ENCODE results near the gene TP53RK. TPM values are rescaled to one million over a fixed set of nuclear protein-coding genes. Genes with fewer than 3 reads are reported as not detected.

TP53RK gene
- total RNA-seq, 1 donor from 2014 or later = 12.0 TPM

DNA sequence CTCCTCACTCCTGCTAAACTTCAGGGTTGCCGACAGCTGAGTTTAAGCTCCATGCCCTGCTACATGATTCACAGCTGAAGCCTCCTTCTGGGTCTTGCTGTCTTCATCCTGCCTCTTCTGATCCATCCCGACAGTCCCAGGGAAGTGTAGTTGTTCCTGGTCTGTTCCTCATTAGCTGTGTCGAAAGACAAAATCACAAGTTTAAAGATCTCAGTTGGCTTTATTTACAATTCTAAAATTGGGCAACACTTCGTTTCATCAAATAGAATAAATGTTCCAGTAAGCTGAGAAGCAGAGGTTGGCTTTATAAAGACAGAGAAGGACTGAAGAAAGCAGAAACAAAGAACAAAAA is 16.1 kb upstream of the TP53RK start:
- no peak overlapping the region for H3K4me3 Mint-ChIP-seq (ENCODE audit: unreplicated experiment)
- no peak for DNase-seq (ENCODE audit: low spot score)
- H3K27ac Mint-ChIP-seq (ENCODE audit: unreplicated experiment) = no peak overlapping the region
- peaks cover 4% of the 10 kb centered on the region for H3K36me3 Mint-ChIP-seq (ENCODE audit: low read depth)
- no peaks in the 10 kb centered on the region for H3K27me3 Mint-ChIP-seq (ENCODE audit: low read depth)
- no peak for TF ChIP-seq CTCF (IDR thresholded peaks at IDR 0.05)
- H3K4me1 Mint-ChIP-seq (ENCODE audit: low read depth) = peaks cover 12% of the 10 kb centered on the region
- peaks cover 4% of the 10 kb centered on the region for H3K9me3 Mint-ChIP-seq (ENCODE audit: low read depth)

DNA sequence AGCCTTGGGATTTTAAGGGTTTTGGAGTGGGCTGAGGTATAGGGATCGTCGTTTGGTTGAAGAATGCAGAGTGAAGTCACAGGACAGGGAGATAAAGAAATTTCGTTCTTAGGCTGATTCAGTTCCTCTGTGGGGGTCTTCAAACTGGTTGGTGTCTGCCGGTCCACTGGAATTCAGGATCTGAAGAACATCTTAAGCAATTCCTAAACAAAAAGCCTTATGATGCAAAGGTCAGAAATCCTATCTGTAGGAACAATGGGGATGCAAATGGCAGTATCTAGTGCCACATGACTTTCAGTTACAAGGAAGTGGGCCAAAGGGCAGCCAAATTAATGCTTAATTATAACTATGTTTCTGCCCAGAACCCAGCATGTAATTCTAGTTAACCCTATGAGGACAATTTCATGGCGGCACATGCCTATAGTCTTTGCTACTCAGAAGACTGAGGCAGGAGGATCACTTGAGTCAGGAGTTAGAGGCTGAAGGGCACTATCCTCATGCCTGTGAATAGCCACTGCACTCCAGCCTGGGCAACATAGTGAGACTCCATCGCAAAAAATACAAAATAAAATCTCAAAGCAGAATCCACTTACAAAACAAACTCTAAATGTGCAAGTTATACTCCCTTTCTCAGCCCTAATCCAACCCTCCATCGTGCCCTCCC is 15.6 kb upstream of the TP53RK start:
- Mint-ChIP-seq H3K36me3 (ENCODE audit: low read depth) (peaks cover 3% of the 10 kb centered on the region), H3K27me3 (ENCODE audit: low read depth) (no peaks in the 10 kb centered on the region), H3K4me3 (ENCODE audit: unreplicated experiment) (no peak overlapping the region), H3K4me1 (ENCODE audit: low read depth) (peaks cover 7% of the 10 kb centered on the region), H3K27ac (ENCODE audit: unreplicated experiment) (no peak overlapping the region), H3K9me3 (ENCODE audit: low read depth) (peaks cover 4% of the 10 kb centered on the region)
- TF ChIP-seq CTCF (IDR thresholded peaks at IDR 0.05) = no peak
- no peak for DNase-seq (ENCODE audit: low spot score)

DNA sequence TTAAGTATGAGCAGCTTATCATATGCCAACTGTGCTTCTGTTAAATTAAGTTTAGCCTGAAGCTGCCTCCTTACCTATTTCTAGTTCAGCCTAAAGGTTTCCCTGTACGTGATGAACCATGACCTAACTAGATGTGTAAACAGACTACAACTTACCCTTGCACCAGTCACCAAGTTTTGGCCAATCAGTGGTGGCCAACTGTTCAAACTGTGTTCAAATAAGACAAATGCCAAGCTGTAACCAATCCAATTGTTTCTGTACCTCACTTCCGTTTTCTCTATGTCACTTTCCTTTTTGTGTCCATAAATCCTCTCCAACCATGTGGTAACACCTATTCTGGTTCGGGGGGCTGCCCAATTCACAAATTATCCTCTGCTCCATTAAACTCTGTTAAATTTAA is 14.2 kb upstream of the TP53RK start:
- no peak overlapping the region for H3K4me3 Mint-ChIP-seq (ENCODE audit: unreplicated experiment)
- no peak for DNase-seq (ENCODE audit: low spot score)
- no peak for TF ChIP-seq CTCF (IDR thresholded peaks at IDR 0.05)
- no peaks in the 10 kb centered on the region for H3K27me3 Mint-ChIP-seq (ENCODE audit: low read depth)
- peaks cover 3% of the 10 kb centered on the region for H3K36me3 Mint-ChIP-seq (ENCODE audit: low read depth)
- H3K27ac Mint-ChIP-seq (ENCODE audit: unreplicated experiment) = no peak overlapping the region
- no peaks in the 10 kb centered on the region for H3K4me1 Mint-ChIP-seq (ENCODE audit: low read depth)
- H3K9me3 Mint-ChIP-seq (ENCODE audit: low read depth) = peaks cover 7% of the 10 kb centered on the region

DNA sequence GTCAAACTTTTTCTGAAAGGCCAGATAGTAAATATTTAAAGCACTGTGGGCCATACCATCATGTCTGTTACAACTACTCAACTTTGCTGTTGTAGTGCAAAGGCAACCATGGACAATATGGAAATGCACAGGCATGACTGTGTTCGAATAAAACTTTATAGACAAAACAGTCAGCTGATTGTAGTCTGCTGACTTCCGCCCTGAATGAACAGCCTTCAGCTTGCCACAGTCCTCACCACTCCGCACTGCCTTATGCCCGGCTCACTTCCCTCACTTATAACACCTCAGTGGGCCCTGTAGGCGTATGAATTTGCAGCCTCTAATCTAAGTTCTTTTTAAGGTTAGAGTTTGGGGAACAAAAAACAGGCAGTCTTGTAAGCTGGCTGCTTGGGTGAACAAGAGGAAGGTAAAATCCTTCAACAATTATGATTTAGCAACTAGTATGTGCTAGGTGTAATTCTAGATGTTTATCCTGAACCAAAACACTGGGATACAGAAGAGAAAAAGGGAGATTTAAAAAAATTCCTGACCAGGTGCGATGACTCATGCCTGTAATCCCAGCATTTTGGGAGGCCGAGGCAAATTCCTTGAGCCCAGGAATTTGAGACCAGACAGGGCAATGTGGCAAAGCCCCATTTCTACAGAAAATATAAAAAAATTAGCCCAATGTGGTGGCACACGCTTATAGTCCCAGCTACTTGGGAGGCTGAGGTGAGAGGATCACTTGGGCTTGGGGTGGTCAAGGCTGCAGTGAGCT is 13.4 kb upstream of the TP53RK start:
- H3K27ac Mint-ChIP-seq (ENCODE audit: unreplicated experiment) = no peak overlapping the region
- H3K4me1 Mint-ChIP-seq (ENCODE audit: low read depth) = no peaks in the 10 kb centered on the region
- no peak for DNase-seq (ENCODE audit: low spot score)
- TF ChIP-seq CTCF (IDR thresholded peaks at IDR 0.05) = no peak
- H3K4me3 Mint-ChIP-seq (ENCODE audit: unreplicated experiment) = no peak overlapping the region
- H3K36me3 Mint-ChIP-seq (ENCODE audit: low read depth) = peaks cover 3% of the 10 kb centered on the region
- H3K27me3 Mint-ChIP-seq (ENCODE audit: low read depth) = no peaks in the 10 kb centered on the region
- H3K9me3 Mint-ChIP-seq (ENCODE audit: low read depth) = peaks cover 7% of the 10 kb centered on the region

- Mint-ChIP-seq H3K27ac (ENCODE audit: unreplicated experiment) (no peak overlapping the region), H3K4me1 (ENCODE audit: low read depth) (no peaks in the 10 kb centered on the region), H3K9me3 (ENCODE audit: low read depth) (peaks cover 7% of the 10 kb centered on the region), H3K4me3 (ENCODE audit: unreplicated experiment) (no peak overlapping the region), H3K27me3 (ENCODE audit: low read depth) (no peaks in the 10 kb centered on the region), H3K36me3 (ENCODE audit: low read depth) (peaks cover 3% of the 10 kb centered on the region)
- no peak for DNase-seq (ENCODE audit: low spot score)
- no peak for TF ChIP-seq CTCF (IDR thresholded peaks at IDR 0.05)
Measured at GRCh38 chr20:46701986-46702385, 12.7 kb upstream of the TP53RK start.
